Measurements from ENCODE around the gene PDZD4. TPM values are rescaled to one million over a fixed set of nuclear protein-coding genes. Genes with fewer than 3 reads are reported as not detected.

Gene PDZD4
- polyA plus RNA-seq, 3 donors: 0.11 TPM; not detected in 2

DNA sequence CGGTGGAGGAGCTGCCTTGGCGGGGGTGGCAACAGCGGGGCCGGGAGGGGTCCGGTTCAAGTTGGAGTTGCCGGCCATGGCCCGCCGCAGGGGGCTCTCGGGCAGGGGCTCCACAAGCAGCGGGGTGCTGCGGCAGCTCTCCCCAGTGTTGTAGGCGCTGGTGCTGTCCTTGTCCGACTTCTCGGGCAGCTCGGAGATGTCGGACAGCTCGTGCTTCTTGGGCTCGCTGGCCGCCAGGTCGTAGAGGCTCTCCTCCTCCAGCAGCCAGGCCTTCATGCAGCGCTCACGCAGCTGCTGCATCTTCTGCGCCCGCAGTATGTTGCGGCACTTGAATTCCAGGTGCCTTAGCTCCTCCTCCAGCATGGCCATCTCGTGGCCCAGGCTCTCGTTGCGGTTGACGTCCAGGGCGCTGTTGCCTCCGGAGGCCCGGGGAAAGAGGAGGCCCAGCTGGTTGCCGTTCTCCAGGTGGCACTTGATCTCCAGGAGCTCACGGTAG, 26.2 kb downstream of the PDZD4 start:
- Histone ChIP-seq H4K20me1 (ENCODE audit: insufficient read depth, low read length) (no peaks in the 10 kb centered on the region), H3K4me3 (replicated peaks in 1 of 3; ENCODE audit: low read depth in 2 of 3, low read length in 3 of 3) (no peak overlapping the region), H2AFZ (ENCODE audit: insufficient read depth, low read depth, low read length, poor library complexity, severe bottlenecking) (no peak overlapping the region), H3K4me1 (ENCODE audit: control insufficient read depth in 1 of 2, insufficient read depth in 2 of 2, low read length in 2 of 2) (no peaks in the 10 kb centered on the region), H3K79me2 (ENCODE audit: insufficient read depth, low read length) (no peaks in the 10 kb centered on the region), H3K9me3 (replicated peaks in 1 of 2; ENCODE audit: control insufficient read depth in 1 of 2, insufficient read depth in 1 of 2, low read length in 2 of 2) (no peaks in the 10 kb centered on the region), H3K9ac (ENCODE audit: insufficient read depth, low read length, poor library complexity, severe bottlenecking) (no peak overlapping the region), H3K36me3 (replicated peaks in 1 of 2; ENCODE audit: control insufficient read depth in 1 of 2, insufficient read depth in 2 of 2, low read length in 2 of 2) (no peaks in the 10 kb centered on the region), H3K4me2 (replicated peaks; ENCODE audit: extremely low read depth, low read length, poor library complexity, severe bottlenecking) (no peak overlapping the region), H3K27ac (ENCODE audit: low read depth in 1 of 2, low read length in 2 of 2) (no peak overlapping the region), H3K27me3 (ENCODE audit: control insufficient read depth in 2 of 2, insufficient read depth in 2 of 2, low read length in 2 of 2) (no peaks in the 10 kb centered on the region)
- TF ChIP-seq, protein P1, sequence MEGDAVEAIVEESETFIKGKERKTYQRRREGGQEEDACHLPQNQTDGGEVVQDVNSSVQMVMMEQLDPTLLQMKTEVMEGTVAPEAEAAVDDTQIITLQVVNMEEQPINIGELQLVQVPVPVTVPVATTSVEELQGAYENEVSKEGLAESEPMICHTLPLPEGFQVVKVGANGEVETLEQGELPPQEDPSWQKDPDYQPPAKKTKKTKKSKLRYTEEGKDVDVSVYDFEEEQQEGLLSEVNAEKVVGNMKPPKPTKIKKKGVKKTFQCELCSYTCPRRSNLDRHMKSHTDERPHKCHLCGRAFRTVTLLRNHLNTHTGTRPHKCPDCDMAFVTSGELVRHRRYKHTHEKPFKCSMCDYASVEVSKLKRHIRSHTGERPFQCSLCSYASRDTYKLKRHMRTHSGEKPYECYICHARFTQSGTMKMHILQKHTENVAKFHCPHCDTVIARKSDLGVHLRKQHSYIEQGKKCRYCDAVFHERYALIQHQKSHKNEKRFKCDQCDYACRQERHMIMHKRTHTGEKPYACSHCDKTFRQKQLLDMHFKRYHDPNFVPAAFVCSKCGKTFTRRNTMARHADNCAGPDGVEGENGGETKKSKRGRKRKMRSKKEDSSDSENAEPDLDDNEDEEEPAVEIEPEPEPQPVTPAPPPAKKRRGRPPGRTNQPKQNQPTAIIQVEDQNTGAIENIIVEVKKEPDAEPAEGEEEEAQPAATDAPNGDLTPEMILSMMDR (IDR thresholded peaks at IDR 0.05): no peak
- H3K36me3 Mint-ChIP-seq: peaks cover 0 to 6% of the 10 kb centered on the region in 2 donors
- no peaks in the 10 kb centered on the region for H3K4me1 Mint-ChIP-seq
- no peak for DNase-seq
- no peak overlapping the region for H3K27ac Mint-ChIP-seq
- peaks cover 8 to 27% (median 17%) of the 10 kb centered on the region in 3 donors for H3K27me3 Mint-ChIP-seq (ENCODE audit: low read depth in 3 of 3)
- intact Hi-C loops (cut with micrococcal nuclease): no loop called here
- 95% methylated on average over 17 of the region's 34 CpGs for WGBS (ENCODE audit: insufficient coverage)
- H3K9me3 Mint-ChIP-seq: peaks cover 0 to 27% (median 6%) of the 10 kb centered on the region in 7 donors
- H3K4me3 Mint-ChIP-seq: no peak overlapping the region

DNA sequence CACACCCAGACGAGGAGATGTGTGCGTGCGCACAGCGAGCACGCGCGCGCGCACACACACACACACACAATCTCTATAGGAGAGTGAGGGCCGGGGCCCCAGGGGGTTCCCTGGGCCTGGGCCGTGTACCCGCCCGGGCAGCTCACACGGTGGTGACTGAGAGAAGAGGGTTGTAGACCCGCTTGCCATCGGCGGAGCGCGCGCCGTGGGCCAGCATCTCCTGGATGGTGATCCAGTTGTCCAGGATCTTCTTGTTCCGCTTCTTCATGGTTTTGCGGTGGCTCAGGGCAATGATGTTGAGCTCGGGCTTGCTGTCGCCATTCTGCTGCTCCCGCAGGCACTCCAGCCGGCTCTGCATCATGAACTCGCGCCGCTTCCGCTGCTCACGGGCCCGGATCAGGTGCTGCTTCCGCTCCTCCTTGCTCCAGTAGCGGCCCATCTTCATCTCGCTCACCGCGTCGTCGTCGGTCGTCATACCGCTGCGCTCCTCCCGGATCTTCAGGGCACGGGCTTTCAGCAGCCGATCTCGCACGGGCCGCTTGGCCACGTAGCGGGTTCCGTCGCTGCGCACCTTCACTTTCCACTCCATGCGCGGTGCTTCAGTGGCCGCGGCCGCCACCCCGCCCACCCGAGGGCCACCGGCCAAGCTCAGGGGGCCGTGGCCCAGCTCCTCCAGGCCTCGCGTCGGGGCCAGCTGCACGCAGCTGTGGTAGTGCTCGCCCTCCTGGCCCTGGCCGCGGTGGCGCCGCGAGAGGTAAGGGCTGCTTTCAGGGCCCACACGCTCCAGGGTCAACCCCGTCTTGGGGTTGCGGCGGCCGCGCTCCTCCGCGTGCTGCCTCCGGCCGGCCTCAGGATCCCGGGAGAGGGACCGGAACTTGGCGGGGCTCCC, 26.9 kb downstream of the PDZD4 start:
- H3K36me3 Mint-ChIP-seq: peaks cover 6 to 13% of the 10 kb centered on the region in 2 donors
- Histone ChIP-seq H3K27me3 (ENCODE audit: control insufficient read depth in 2 of 2, insufficient read depth in 2 of 2, low read length in 2 of 2) (no peaks in the 10 kb centered on the region), H3K9me3 (replicated peaks in 1 of 2; ENCODE audit: control insufficient read depth in 1 of 2, insufficient read depth in 1 of 2, low read length in 2 of 2) (no peaks in the 10 kb centered on the region), H3K36me3 (replicated peaks in 1 of 2; ENCODE audit: control insufficient read depth in 1 of 2, insufficient read depth in 2 of 2, low read length in 2 of 2) (peaks cover 3 to 4% of the 10 kb centered on the region in 2 donors), H3K27ac (ENCODE audit: low read depth in 1 of 2, low read length in 2 of 2) (no peak overlapping the region), H3K4me3 (replicated peaks in 1 of 3; ENCODE audit: low read depth in 2 of 3, low read length in 3 of 3) (no peak overlapping the region), H3K79me2 (ENCODE audit: insufficient read depth, low read length) (no peaks in the 10 kb centered on the region), H2AFZ (ENCODE audit: insufficient read depth, low read depth, low read length, poor library complexity, severe bottlenecking) (no peak overlapping the region), H3K4me2 (replicated peaks; ENCODE audit: extremely low read depth, low read length, poor library complexity, severe bottlenecking) (no peak overlapping the region), H3K4me1 (ENCODE audit: control insufficient read depth in 1 of 2, insufficient read depth in 2 of 2, low read length in 2 of 2) (no peaks in the 10 kb centered on the region), H3K9ac (ENCODE audit: insufficient read depth, low read length, poor library complexity, severe bottlenecking) (no peak overlapping the region), H4K20me1 (ENCODE audit: insufficient read depth, low read length) (no peaks in the 10 kb centered on the region)
- TF ChIP-seq, protein P1 (IDR thresholded peaks at IDR 0.05): no peak
- H3K27ac Mint-ChIP-seq: peak overlapping the region in 1 of 7 donors; percentile 9
- H3K4me3 Mint-ChIP-seq: no peak overlapping the region
- WGBS (ENCODE audit: insufficient coverage): 98% methylated on average over 31 of the region's 87 CpGs
- DNase-seq: no peak
- H3K27me3 Mint-ChIP-seq (ENCODE audit: low read depth in 3 of 3): peaks cover 6 to 24% (median 17%) of the 10 kb centered on the region in 3 donors
- H3K4me1 Mint-ChIP-seq: no peaks in the 10 kb centered on the region
- intact Hi-C loops (cut with micrococcal nuclease): no loop called here
- peaks cover 0 to 23% (median 6%) of the 10 kb centered on the region in 7 donors for H3K9me3 Mint-ChIP-seq
